Panc1 (cell line): ENCODE measurements around the gene TOR1A. TPM values are rescaled to one million over a fixed set of nuclear protein-coding genes. Genes with fewer than 3 reads are reported as not detected.
"Not testable (repeated sequence)": the region's sequence is repeated elsewhere in the genome, so short reads cannot be mapped to it uniquely, and the experiment has no call there.

Experiments
- ATAC-seq: fragments of 200-7000 bp; cut with Tn5 transposase; 2 replicates; pipeline ENCODE4 v1.9.1; 2020; ENCODE audit warnings: mild to moderate bottlenecking, moderate library complexity
- BruUV-seq: library from RNA; stranded (reverse); fragments of 400-500 nt; replicated peaks from 2 replicates; lab custom pipeline; 2021; lab: Mats Ljungman, UMichigan
- CTCF ChIA-PET: fragments of 300-600 bp; sonication (Branson Sonifier 250); formaldehyde crosslinking; loops from one replicate; lab custom pipeline; 2022; ENCODE audit warnings: antibody characterized with exemption; lab: Charles Lee
- POLR2A ChIA-PET: fragments of 300-600 bp; sonication (Branson Sonifier 250); formaldehyde crosslinking; loops from one replicate; lab custom pipeline; 2022; ENCODE audit warnings: antibody characterized with exemption; lab: Charles Lee
- DNase-seq: peaks from one replicate; pipeline ENCODE4 v3.0.0-alpha.2; 2010; ENCODE audit warnings: low read depth, low spot score
- H3K27ac ChIP-seq: 2 replicates; pipeline ENCODE4 v1.5.1; 2011; ENCODE audit warnings: mild to moderate bottlenecking, low read length, inconsistent platforms
- H3K27me3 ChIP-seq: fragments of 200-500 bp; sonication (Bioruptor generic); 2 replicates; pipeline ENCODE4 v1.6.0; 2014; ENCODE audit warnings: low read length, inconsistent platforms; ENCODE audit not compliant: control insufficient read depth, insufficient read depth
- H3K36me3 ChIP-seq: fragments of 200-500 bp; sonication (Bioruptor generic); 2 replicates; pipeline ENCODE4 v1.5.1; 2014; ENCODE audit warnings: inconsistent platforms, mild to moderate bottlenecking, low read length, moderate library complexity; ENCODE audit not compliant: control insufficient read depth, insufficient read depth
- H3K4me1 ChIP-seq: 2 replicates; pipeline ENCODE4 v1.5.1; 2011; ENCODE audit warnings: inconsistent platforms, mild to moderate bottlenecking, low read length, moderate library complexity; ENCODE audit not compliant: control insufficient read depth, insufficient read depth
- H3K4me3 ChIP-seq, 2 experiments: 2 replicates each; pipeline ENCODE4 v1.5.1; 2011 to 2012; ENCODE audit warnings: low read depth in 2 of 2, low read length in 2 of 2, mild to moderate bottlenecking in 2 of 2, inconsistent platforms in 1 of 2, moderate library complexity in 1 of 2
- H3K9me3 ChIP-seq: fragments of 200-500 bp; sonication (Bioruptor generic); 2 replicates; pipeline ENCODE4 v1.5.1; 2014; ENCODE audit warnings: low read depth, mild to moderate bottlenecking, inconsistent platforms, low read length, moderate library complexity; ENCODE audit not compliant: control insufficient read depth, insufficient read depth
- CTCF ChIP-seq: fragments of 450-650 bp; IDR thresholded peaks from 2 replicates; pipeline ENCODE4 v1.5.1; 2017; ENCODE audit warnings: mild to moderate bottlenecking
- POLR2AphosphoS5 ChIP-seq: IDR thresholded peaks from 2 replicates; pipeline ENCODE4 v1.6.1; 2012; ENCODE audit warnings: mild to moderate bottlenecking, low read depth, low read length, moderate library complexity
- REST ChIP-seq, 2 experiments: IDR thresholded peaks; 2 replicates each; pipeline ENCODE4 v1.6.1; 2011 to 2012; ENCODE audit warnings: low read depth in 2 of 2, control low read depth in 1 of 2, low read length in 1 of 2, mild to moderate bottlenecking in 1 of 2, moderate library complexity in 1 of 2; ENCODE audit not compliant: insufficient read depth in 1 of 2
- SIN3A ChIP-seq: IDR thresholded peaks from 2 replicates; pipeline ENCODE4 v1.6.1; 2012; ENCODE audit warnings: low read depth, mild to moderate bottlenecking, low read length, moderate library complexity, borderline replicate concordance; ENCODE audit not compliant: insufficient read depth
- TCF7L2 ChIP-seq: IDR thresholded peaks from 2 replicates; pipeline ENCODE4 v1.6.1; 2011; ENCODE audit warnings: mild to moderate bottlenecking, low read depth, low read length, inconsistent platforms
- in situ Hi-C: cut with HindIII; loops from 2 replicates; pipeline ENCODE4 v1.10.0; 2016; ENCODE audit warnings: low sequenced_read_pairs, low pct_unique_long_range_greater_than_20kb
- intact Hi-C: fragments of 100-400 bp; cut with micrococcal nuclease; formaldehyde crosslinking; loops from one replicate; pipeline ENCODE4 v1.10.0; 2022; ENCODE audit not compliant: unreplicated experiment
- total RNA-seq: library from RNA; stranded (reverse); gene quantifications from one replicate; pipeline ENCODE4 v1.2.1, GENCODE V29; 2021; ENCODE audit not compliant: unreplicated experiment

TOR1A gene
- total RNA-seq, 1 experiment from 2014 or later = 33.6 TPM

GRCh38 chr9:129798973-129799372 lies 25.0 kb downstream of the TOR1A start:
- ChIA-PET POLR2A (no interaction called here), CTCF (no interaction called here)
- DNase-seq (no peak), ATAC-seq (no peak)
- H3K4me3 ChIP-seq = no peak overlapping the region
- H3K9me3 ChIP-seq = no peaks in the 10 kb centered on the region
- H3K4me1 ChIP-seq = peaks cover 2% of the 10 kb centered on the region
- BruUV-seq = no TSS peak
- intact Hi-C loops (no loop called here), in situ Hi-C loops (no loop called here)
- no peak overlapping the region for H3K27ac ChIP-seq
- TF ChIP-seq POLR2AphosphoS5 (no peak), TCF7L2 (no peak), SIN3A (no peak), CTCF (no peak), REST (IDR thresholded peaks at IDR 0.05; ENCODE audit: insufficient read depth in 1 of 2, low read depth in 2 of 2, low read length in 1 of 2) (no peak)
- no peaks in the 10 kb centered on the region for H3K27me3 ChIP-seq
- H3K36me3 ChIP-seq = no peaks in the 10 kb centered on the region; the same call in 1 of the 2 replicates

- DNase-seq, H3K4me1 ChIP-seq, H3K9me3 ChIP-seq, H3K36me3 ChIP-seq, ATAC-seq, H3K27me3 ChIP-seq, POLR2A ChIA-PET, H3K4me3 ChIP-seq, in situ Hi-C loops, intact Hi-C loops, BruUV-seq, H3K27ac ChIP-seq: not testable (repeated sequence)
- CTCF ChIA-PET = interaction anchor here (0.5 kb wide), 1 partner anchor 971 kb away, joined by 3 read pairs; no protein-coding TSS in a partner anchor
Measured at GRCh38 chr9:129796029-129796428, 27.9 kb downstream of the TOR1A start.

GRCh38 chr9:129794549-129794948 lies 29.4 kb downstream of the TOR1A start:
- H3K27me3 ChIP-seq = no peaks in the 10 kb centered on the region
- intact Hi-C loops = no loop called here
- CTCF ChIA-PET = no interaction called here
- in situ Hi-C loops = no loop called here
- no peaks in the 10 kb centered on the region for H3K9me3 ChIP-seq
- DNase-seq = no peak
- no peak overlapping the region for H3K27ac ChIP-seq
- H3K4me1 ChIP-seq = no peaks in the 10 kb centered on the region
- POLR2A ChIA-PET = no interaction called here
- ATAC-seq = no peak
- no peak for TF ChIP-seq TCF7L2
- TF ChIP-seq REST (IDR thresholded peaks at IDR 0.05; ENCODE audit: insufficient read depth in 1 of 2, low read depth in 2 of 2, low read length in 1 of 2) = no peak
- no peak for TF ChIP-seq POLR2AphosphoS5
- BruUV-seq = no TSS peak
- H3K4me3 ChIP-seq = no peak overlapping the region
- no peaks in the 10 kb centered on the region for H3K36me3 ChIP-seq
